H9 (cell line): Measurements from ENCODE around the gene CCDC40. TPM values are rescaled to one million over a fixed set of nuclear protein-coding genes. Genes with fewer than 3 reads are reported as not detected.

Source experiments
- DNase-seq: peaks from one replicate; pipeline ENCODE4 v3.0.0-alpha.2; 2017
- H2AFZ ChIP-seq: one replicate; pipeline ENCODE4 v1.6.1; 2013; ENCODE audit warnings: mild to moderate bottlenecking, low read length, control low read depth, moderate library complexity
- H2AK5ac ChIP-seq: 2 replicates; pipeline ENCODE4 v1.6.1; 2013; ENCODE audit warnings: low read length, control low read depth, mixed read lengths; ENCODE audit not compliant: insufficient read length
- H2BK120ac ChIP-seq: one replicate; pipeline ENCODE4 v1.6.1; 2013; ENCODE audit warnings: low read depth, mild to moderate bottlenecking, low read length, control low read depth, inconsistent platforms; ENCODE audit not compliant: poor library complexity, severe bottlenecking
- H2BK12ac ChIP-seq: 2 replicates; pipeline ENCODE4 v1.6.1; 2013; ENCODE audit warnings: low read length, control low read depth, mixed read lengths, low read depth; ENCODE audit not compliant: insufficient read length
- H2BK15ac ChIP-seq: 2 replicates; pipeline ENCODE4 v1.6.1; 2013; ENCODE audit warnings: low read depth, low read length, control low read depth
- H2BK20ac ChIP-seq: one replicate; pipeline ENCODE4 v1.6.1; 2013; ENCODE audit warnings: low read depth, mild to moderate bottlenecking, low read length, control low read depth, inconsistent platforms; ENCODE audit not compliant: poor library complexity, severe bottlenecking
- H2BK5ac ChIP-seq: 2 replicates; pipeline ENCODE4 v1.6.1; 2013; ENCODE audit warnings: low read length, control low read depth, mixed read lengths; ENCODE audit not compliant: insufficient read length
- H3K14ac ChIP-seq: 2 replicates; pipeline ENCODE4 v1.6.1; 2013; ENCODE audit warnings: low read length, control low read depth; ENCODE audit not compliant: insufficient read depth
- H3K18ac ChIP-seq: 2 replicates; pipeline ENCODE4 v1.6.1; 2013; ENCODE audit warnings: low read depth, mild to moderate bottlenecking, mixed read lengths, low read length, control low read depth; ENCODE audit not compliant: insufficient read length
- H3K23ac ChIP-seq: 2 replicates; pipeline ENCODE4 v1.6.1; 2013; ENCODE audit warnings: low read length, control low read depth, mixed read lengths, low read depth; ENCODE audit not compliant: insufficient read length
- H3K23me2 ChIP-seq: 2 replicates; pipeline ENCODE4 v1.6.1; 2013; ENCODE audit warnings: low read depth, mild to moderate bottlenecking, mixed read lengths, low read length, control low read depth; ENCODE audit not compliant: insufficient read length, poor library complexity, severe bottlenecking
- H3K27ac ChIP-seq: 2 replicates; pipeline ENCODE4 v1.5.1; 2013; ENCODE audit warnings: low read length, control low read depth, mixed read lengths, low read depth; ENCODE audit not compliant: insufficient read length
- H3K27me3 ChIP-seq: 2 replicates; pipeline ENCODE4 v1.6.1; 2013; ENCODE audit warnings: low read length, control low read depth, inconsistent platforms; ENCODE audit not compliant: insufficient read depth
- H3K4ac ChIP-seq: 2 replicates; pipeline ENCODE4 v1.6.1; 2013; ENCODE audit warnings: low read depth, mild to moderate bottlenecking, control low read depth, inconsistent platforms, low read length, moderate library complexity
- H3K4me1 ChIP-seq: 2 replicates; pipeline ENCODE4 v1.6.1; 2013; ENCODE audit warnings: low read length, control low read depth, inconsistent platforms; ENCODE audit not compliant: insufficient read depth
- H3K4me2 ChIP-seq: 2 replicates; pipeline ENCODE4 v1.6.1; 2013; ENCODE audit warnings: low read length, control low read depth, mixed read lengths; ENCODE audit not compliant: insufficient read length, insufficient read depth
- H3K56ac ChIP-seq: 2 replicates; pipeline ENCODE4 v1.6.1; 2013; ENCODE audit warnings: low read depth, mild to moderate bottlenecking, mixed read lengths, low read length, control low read depth; ENCODE audit not compliant: insufficient read length
- H3K79me1 ChIP-seq: 2 replicates; pipeline ENCODE4 v1.6.1; 2013; ENCODE audit warnings: low read depth, mild to moderate bottlenecking, moderate library complexity, low read length, control low read depth, inconsistent platforms; ENCODE audit not compliant: insufficient read depth, poor library complexity, severe bottlenecking
- H3K79me2 ChIP-seq: 2 replicates; pipeline ENCODE4 v1.6.1; 2013; ENCODE audit warnings: low read length, control low read depth, inconsistent platforms; ENCODE audit not compliant: insufficient read depth
- H3K9ac ChIP-seq: 2 replicates; pipeline ENCODE4 v1.6.1; 2013; ENCODE audit warnings: low read length, control low read depth, mixed read lengths; ENCODE audit not compliant: insufficient read length; ENCODE audit errors: extremely low read depth
- H3K9me3 ChIP-seq: one replicate; pipeline ENCODE4 v1.6.1; 2013; ENCODE audit warnings: low read depth, low read length, inconsistent platforms; ENCODE audit not compliant: control insufficient read depth
- H3T11ph ChIP-seq: one replicate; pipeline ENCODE4 v1.6.1; 2013; ENCODE audit warnings: mild to moderate bottlenecking, low read length, control low read depth, inconsistent platforms
- H4K20me1 ChIP-seq: one replicate; pipeline ENCODE4 v1.6.1; 2013; ENCODE audit not compliant: control insufficient read depth, insufficient read length, insufficient read depth
- H4K5ac ChIP-seq: 2 replicates; pipeline ENCODE4 v1.6.1; 2013; ENCODE audit warnings: low read depth, mild to moderate bottlenecking, mixed read lengths, low read length, control low read depth; ENCODE audit not compliant: insufficient read length
- H4K8ac ChIP-seq: replicated peaks from 2 replicates; pipeline ENCODE4 v1.6.1; 2013; ENCODE audit warnings: low read length, control low read depth, mixed read lengths, low read depth; ENCODE audit not compliant: insufficient read length
- H4K91ac ChIP-seq: 2 replicates; pipeline ENCODE4 v1.6.1; 2013; ENCODE audit warnings: low read depth, mild to moderate bottlenecking, moderate library complexity, mixed read lengths, low read length, control low read depth; ENCODE audit not compliant: insufficient read length
- H3K27ac Mint-ChIP-seq, 3 experiments: 2 replicates in 2 of 3; 3 replicates in 1 of 3; pipeline ENCODE4 v1.8.0; 2020 to 2021; ENCODE audit warnings: mixed read lengths in 3 of 3, mild to moderate bottlenecking in 1 of 3, moderate library complexity in 1 of 3
- H3K27me3 Mint-ChIP-seq: 2 replicates; pipeline ENCODE4 v1.8.0; 2021; ENCODE audit warnings: low read depth, mild to moderate bottlenecking, moderate library complexity, mixed read lengths
- H3K36me3 Mint-ChIP-seq, 3 experiments: 2 replicates in 2 of 3; 3 replicates in 1 of 3; pipeline ENCODE4 v1.8.0; 2020 to 2021; ENCODE audit warnings: low read depth in 3 of 3, mixed read lengths in 3 of 3; ENCODE audit not compliant: insufficient read depth in 1 of 3
- H3K4me1 Mint-ChIP-seq, 2 experiments: 2 replicates each; pipeline ENCODE4 v1.8.0; 2020; ENCODE audit warnings: mixed read lengths in 2 of 2
- H3K4me3 Mint-ChIP-seq, 2 experiments: 2 replicates in 1 of 2; 3 replicates in 1 of 2; pipeline ENCODE4 v1.8.0; 2020 to 2021; ENCODE audit warnings: mild to moderate bottlenecking in 2 of 2, mixed read lengths in 2 of 2, moderate library complexity in 1 of 2
- H3K9me3 Mint-ChIP-seq, 2 experiments: 2 replicates in 1 of 2; 3 replicates in 1 of 2; pipeline ENCODE4 v1.8.0; 2020; ENCODE audit warnings: mild to moderate bottlenecking in 2 of 2, mixed read lengths in 2 of 2, moderate library complexity in 1 of 2
- CTCF ChIP-seq: fragments of 200-600 bp; sonication (generic); conservative IDR thresholded peaks from 3 replicates; pipeline ENCODE4 v1.8.0; 2021; ENCODE audit warnings: antibody characterized with exemption, mild to moderate bottlenecking
- WGBS: extraction: QIAGEN DNeasy Blood & Tissue Kit; methylation state at CpG from one replicate; pipeline ENCODE4 v1.1.7; 2013; ENCODE audit warnings: missing lambda C conversion rate, low lambda C conversion rate, mixed read lengths; ENCODE audit not compliant: insufficient read length; ENCODE audit errors: extremely low coverage; 5-methylcytosine and 5-hydroxymethylcytosine counted together
- total RNA-seq: library from RNA; stranded (reverse); gene quantifications from 2 replicates; pipeline ENCODE4 v1.2.1, GENCODE V29; 2021

Gene CCDC40
- total RNA-seq, 1 experiment from 2014 or later = 8.9 TPM

DNA sequence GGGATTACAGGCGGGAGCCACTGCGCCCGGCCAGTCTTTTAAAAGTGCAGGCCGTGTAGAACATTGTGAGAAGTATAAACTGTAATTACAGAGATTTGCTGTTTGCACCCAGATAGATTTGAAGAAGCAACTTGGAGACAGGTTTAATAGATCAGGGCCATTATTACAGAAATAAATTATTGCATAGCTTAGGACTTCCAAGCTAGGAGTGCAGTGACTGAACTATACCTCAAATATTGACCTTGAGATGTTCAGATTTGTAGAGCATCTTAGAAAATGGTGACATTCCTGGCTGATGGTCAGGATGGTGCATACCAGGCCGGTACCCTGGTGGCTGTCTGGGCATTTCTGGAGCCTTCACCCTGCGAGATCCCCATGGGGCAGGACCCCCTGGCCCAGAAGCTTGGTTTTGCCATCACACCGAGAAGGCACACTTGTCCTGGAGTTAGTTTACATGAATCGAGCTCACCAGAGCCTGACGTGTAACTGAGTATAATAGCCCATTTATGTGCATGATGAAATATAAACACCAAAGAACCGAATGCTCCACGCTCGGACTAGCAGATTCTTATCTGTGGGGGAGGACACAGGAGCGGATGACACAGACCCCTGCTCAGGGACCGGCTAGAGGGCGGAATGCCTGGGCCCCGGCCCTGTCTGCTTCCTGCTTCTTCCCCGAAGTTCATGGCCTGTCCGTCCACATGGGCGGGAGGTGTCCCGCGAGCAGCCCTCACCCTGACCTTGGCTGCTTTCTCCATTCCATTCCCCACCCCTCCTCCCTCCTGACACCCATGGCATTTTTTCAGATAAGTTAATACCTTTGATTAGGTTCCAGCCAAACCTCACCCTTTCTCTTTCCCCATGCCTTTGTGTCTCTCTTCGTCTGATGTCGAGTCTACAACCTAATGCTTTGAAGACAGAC, 32.1 kb downstream of the CCDC40 start:
- no peak overlapping the region for H2BK120ac ChIP-seq
- no peak overlapping the region for H3K9ac ChIP-seq
- no peaks in the 10 kb centered on the region for H3K27me3 ChIP-seq
- H3K79me1 ChIP-seq = no peaks in the 10 kb centered on the region
- no peak for TF ChIP-seq CTCF
- no peak overlapping the region; a peak in 1 of 5 replicates for H3K4me3 Mint-ChIP-seq
- H3K4me1 ChIP-seq = no peaks in the 10 kb centered on the region; the same call in 1 of the 2 replicates
- no peak overlapping the region for H3K14ac ChIP-seq
- no peaks in the 10 kb centered on the region for H3K9me3 ChIP-seq
- no peak overlapping the region for H3T11ph ChIP-seq
- H3K4me2 ChIP-seq = no peak overlapping the region
- H3K27me3 Mint-ChIP-seq = no peaks in the 10 kb centered on the region
- no peak overlapping the region for H3K27ac ChIP-seq
- no peaks in the 10 kb centered on the region for H3K79me2 ChIP-seq
- WGBS = no CpG with 5 or more reads among the region's 23 CpGs
- H4K5ac ChIP-seq = no peak overlapping the region
- H2BK20ac ChIP-seq = no peak overlapping the region
- no peak overlapping the region; the same call in 1 of the 2 replicates for H2BK15ac ChIP-seq
- no peak overlapping the region for H4K91ac ChIP-seq
- no peak overlapping the region for H3K4ac ChIP-seq
- H3K27ac Mint-ChIP-seq = no peak overlapping the region; a peak in 1 of 7 replicates
- H3K36me3 Mint-ChIP-seq = no peaks in the 10 kb centered on the region
- no peak overlapping the region for H3K18ac ChIP-seq
- H2BK12ac ChIP-seq = no peak overlapping the region
- H3K23me2 ChIP-seq = no peaks in the 10 kb centered on the region
- no peaks in the 10 kb centered on the region for H3K9me3 Mint-ChIP-seq
- no peak overlapping the region for H2BK5ac ChIP-seq
- no peak overlapping the region for H2AK5ac ChIP-seq
- DNase-seq = no peak
- H3K56ac ChIP-seq = no peak overlapping the region
- no peak overlapping the region for H3K23ac ChIP-seq
- H2AFZ ChIP-seq = no peak overlapping the region
- peaks cover 19 to 29% of the 10 kb centered on the region in 2 experiments for H3K4me1 Mint-ChIP-seq
- no peak overlapping the region for H4K8ac ChIP-seq
- no peaks in the 10 kb centered on the region for H4K20me1 ChIP-seq
